Panc1 (cell line): ENCODE results near the gene RABGAP1L. TPM values are rescaled to one million over a fixed set of nuclear protein-coding genes. Genes with fewer than 3 reads are reported as not detected.

Experiments
- ATAC-seq: fragments of 200-7000 bp; cut with Tn5 transposase; 2 replicates; pipeline ENCODE4 v1.9.1; 2020; ENCODE audit warnings: mild to moderate bottlenecking, moderate library complexity
- BruUV-seq: library from RNA; stranded (reverse); fragments of 400-500 nt; replicated peaks from 2 replicates; lab custom pipeline; 2021; lab: Mats Ljungman, UMichigan
- CTCF ChIA-PET: fragments of 300-600 bp; sonication (Branson Sonifier 250); formaldehyde crosslinking; loops from one replicate; lab custom pipeline; 2022; ENCODE audit warnings: antibody characterized with exemption; lab: Charles Lee
- POLR2A ChIA-PET: fragments of 300-600 bp; sonication (Branson Sonifier 250); formaldehyde crosslinking; loops from one replicate; lab custom pipeline; 2022; ENCODE audit warnings: antibody characterized with exemption; lab: Charles Lee
- DNase-seq: peaks from one replicate; pipeline ENCODE4 v3.0.0-alpha.2; 2010; ENCODE audit warnings: low read depth, low spot score
- H3K27ac ChIP-seq: 2 replicates; pipeline ENCODE4 v1.5.1; 2011; ENCODE audit warnings: mild to moderate bottlenecking, low read length, inconsistent platforms
- H3K27me3 ChIP-seq: fragments of 200-500 bp; sonication (Bioruptor generic); 2 replicates; pipeline ENCODE4 v1.6.0; 2014; ENCODE audit warnings: low read length, inconsistent platforms; ENCODE audit not compliant: control insufficient read depth, insufficient read depth
- H3K36me3 ChIP-seq: fragments of 200-500 bp; sonication (Bioruptor generic); 2 replicates; pipeline ENCODE4 v1.5.1; 2014; ENCODE audit warnings: inconsistent platforms, mild to moderate bottlenecking, low read length, moderate library complexity; ENCODE audit not compliant: control insufficient read depth, insufficient read depth
- H3K4me1 ChIP-seq: 2 replicates; pipeline ENCODE4 v1.5.1; 2011; ENCODE audit warnings: inconsistent platforms, mild to moderate bottlenecking, low read length, moderate library complexity; ENCODE audit not compliant: control insufficient read depth, insufficient read depth
- H3K4me3 ChIP-seq, 2 experiments: 2 replicates each; pipeline ENCODE4 v1.5.1; 2011 to 2012; ENCODE audit warnings: low read depth in 2 of 2, low read length in 2 of 2, mild to moderate bottlenecking in 2 of 2, inconsistent platforms in 1 of 2, moderate library complexity in 1 of 2
- H3K9me3 ChIP-seq: fragments of 200-500 bp; sonication (Bioruptor generic); 2 replicates; pipeline ENCODE4 v1.5.1; 2014; ENCODE audit warnings: low read depth, mild to moderate bottlenecking, inconsistent platforms, low read length, moderate library complexity; ENCODE audit not compliant: control insufficient read depth, insufficient read depth
- CTCF ChIP-seq: fragments of 450-650 bp; IDR thresholded peaks from 2 replicates; pipeline ENCODE4 v1.5.1; 2017; ENCODE audit warnings: mild to moderate bottlenecking
- POLR2AphosphoS5 ChIP-seq: IDR thresholded peaks from 2 replicates; pipeline ENCODE4 v1.6.1; 2012; ENCODE audit warnings: mild to moderate bottlenecking, low read depth, low read length, moderate library complexity
- REST ChIP-seq, 2 experiments: IDR thresholded peaks; 2 replicates each; pipeline ENCODE4 v1.6.1; 2011 to 2012; ENCODE audit warnings: low read depth in 2 of 2, control low read depth in 1 of 2, low read length in 1 of 2, mild to moderate bottlenecking in 1 of 2, moderate library complexity in 1 of 2; ENCODE audit not compliant: insufficient read depth in 1 of 2
- SIN3A ChIP-seq: IDR thresholded peaks from 2 replicates; pipeline ENCODE4 v1.6.1; 2012; ENCODE audit warnings: low read depth, mild to moderate bottlenecking, low read length, moderate library complexity, borderline replicate concordance; ENCODE audit not compliant: insufficient read depth
- TCF7L2 ChIP-seq: IDR thresholded peaks from 2 replicates; pipeline ENCODE4 v1.6.1; 2011; ENCODE audit warnings: mild to moderate bottlenecking, low read depth, low read length, inconsistent platforms
- in situ Hi-C: cut with HindIII; loops from 2 replicates; pipeline ENCODE4 v1.10.0; 2016; ENCODE audit warnings: low sequenced_read_pairs, low pct_unique_long_range_greater_than_20kb
- intact Hi-C: fragments of 100-400 bp; cut with micrococcal nuclease; formaldehyde crosslinking; loops from one replicate; pipeline ENCODE4 v1.10.0; 2022; ENCODE audit not compliant: unreplicated experiment
- total RNA-seq: library from RNA; stranded (reverse); gene quantifications from one replicate; pipeline ENCODE4 v1.2.1, GENCODE V29; 2021; ENCODE audit not compliant: unreplicated experiment

The RABGAP1L gene
- total RNA-seq, 1 experiment from 2014 or later = 37.0 TPM

GRCh38 chr1:174153825-174154107, 5.6 kb upstream of the RABGAP1L start:
- Histone ChIP-seq H3K4me3 (no peak overlapping the region), H3K27me3 (no peaks in the 10 kb centered on the region), H3K27ac (no peak overlapping the region), H3K9me3 (no peaks in the 10 kb centered on the region), H3K4me1 (peaks cover 4% of the 10 kb centered on the region; the same call in 1 of the 2 replicates), H3K36me3 (no peaks in the 10 kb centered on the region)
- ChIA-PET CTCF (interaction anchor here (0.6 kb wide), 2 partner anchors 40 to 132 kb away, joined by 4 to 5 read pairs; partner anchors contain the start of gene RC3H1), POLR2A (interaction anchor here (0.6 kb wide), 1 partner anchor 117 kb away, joined by 4 read pairs; no protein-coding TSS in a partner anchor)
- TF ChIP-seq POLR2AphosphoS5 (no peak), SIN3A (no peak), REST (IDR thresholded peaks at IDR 0.05; ENCODE audit: insufficient read depth in 1 of 2, low read depth in 2 of 2, low read length in 1 of 2) (no peak), TCF7L2 (no peak), CTCF (no peak)
- in situ Hi-C loops = no loop called here
- DNase-seq (no peak), ATAC-seq (no peak)
- no TSS peak for BruUV-seq
- intact Hi-C loops = no loop called here

- in situ Hi-C loops (no loop called here), intact Hi-C loops (no loop called here)
- ATAC-seq (no peak), DNase-seq (no peak)
- CTCF ChIA-PET = interaction anchor here (0.7 kb wide), 1 partner anchor 130 kb away, joined by 3 read pairs; no protein-coding TSS in a partner anchor
- Histone ChIP-seq H3K4me1 (peaks cover 8% of the 10 kb centered on the region; the same call in 1 of the 2 replicates), H3K36me3 (no peaks in the 10 kb centered on the region), H3K27me3 (no peaks in the 10 kb centered on the region), H3K9me3 (no peaks in the 10 kb centered on the region), H3K27ac (no peak overlapping the region), H3K4me3 (no peak overlapping the region)
- POLR2A ChIA-PET = no interaction called here
- TF ChIP-seq TCF7L2 (no peak), CTCF (no peak), SIN3A (no peak), REST (IDR thresholded peaks at IDR 0.05; ENCODE audit: insufficient read depth in 1 of 2, low read depth in 2 of 2, low read length in 1 of 2) (no peak), POLR2AphosphoS5 (no peak)
- BruUV-seq = no TSS peak
Measured at GRCh38 chr1:174156437-174156836, 2.9 kb upstream of the RABGAP1L start.
